Body of pancreas (tissue), 4 donors: ENCODE results near the gene SLC6A15. TPM values are rescaled to one million over a fixed set of nuclear protein-coding genes. Genes with fewer than 3 reads are reported as not detected.

Source experiments
- ATAC-seq: fragments of 150-250 bp; one replicate; pipeline ENCODE4 v1.9.1; 2016
- DNase-seq, 4 donors: peaks; one replicate each; pipeline ENCODE4 v3.0.0-alpha.2; 2019
- H3K27ac ChIP-seq, 4 donors: fragments of 200-600 bp; sonication (generic); 1 replicate in 3 of 4; 2 replicates in 1 of 4; pipeline versions ENCODE4 v1.5.1 to v1.6.1; 2016 to 2019; ENCODE audit warnings: mild to moderate bottlenecking in 1 of 4, mixed read lengths in 1 of 4, moderate library complexity in 1 of 4
- H3K27me3 ChIP-seq, 2 donors: fragments of 200-600 bp; sonication (generic); one replicate each; pipeline ENCODE4 v1.6.0; 2016; ENCODE audit warnings: mild to moderate bottlenecking in 1 of 2
- H3K36me3 ChIP-seq, 2 donors: fragments of 200-600 bp; sonication (generic); replicated peaks in 1 of 2; 2 replicates each; pipeline ENCODE4 v1.5.1; 2016; ENCODE audit warnings: low read depth in 2 of 2; ENCODE audit not compliant: insufficient read depth in 1 of 2
- H3K4me1 ChIP-seq: fragments of 200-600 bp; sonication (generic); one replicate; pipeline ENCODE4 v1.6.0; 2016
- H3K4me3 ChIP-seq, 2 donors: fragments of 200-600 bp; sonication (generic); 1 replicate in 1 of 2; 2 replicates in 1 of 2; pipeline ENCODE4 v1.5.1; 2016 to 2019
- H3K9me3 ChIP-seq, 3 donors: fragments of 200-600 bp; sonication (generic); 1 replicate in 2 of 3; 2 replicates in 1 of 3; pipeline ENCODE4 v1.5.1; 2016
- POLR2A ChIP-seq, 3 donors: fragments of 450-650 bp; IDR thresholded peaks; one replicate each; pipeline ENCODE4 v1.6.1; 2016; ENCODE audit warnings: antibody characterized with exemption in 3 of 3, mild to moderate bottlenecking in 2 of 3
- WGBS, 2 donors: methylation state at CpG; one replicate each; pipeline ENCODE4 v1.1.5; 2017; 5-methylcytosine and 5-hydroxymethylcytosine counted together
- intact Hi-C: fragments of 100-400 bp; cut with DNase I; formaldehyde crosslinking; loops from one replicate; pipeline ENCODE4 v1.15.1; 2023
- total RNA-seq, 2 donors: library from RNA; depleted of rRNA; stranded (reverse); fragments of >200 nt; gene quantifications; one replicate each; pipeline ENCODE4 v1.1.0, GENCODE V29; 2016
- TF ChIP-seq, protein P1 (sequence below), 7 experiments: fragments of 450-650 bp in 4 of 7; fragments of 200-600 bp in 3 of 7; sonication (generic) in 3 of 7; IDR thresholded peaks; one replicate each; pipeline ENCODE4 v1.5.1; 2016 to 2019; ENCODE audit warnings: antibody characterized with exemption in 7 of 7

The SLC6A15 gene
- total RNA-seq, 2 donors from 2014 or later = not detected

DNA sequence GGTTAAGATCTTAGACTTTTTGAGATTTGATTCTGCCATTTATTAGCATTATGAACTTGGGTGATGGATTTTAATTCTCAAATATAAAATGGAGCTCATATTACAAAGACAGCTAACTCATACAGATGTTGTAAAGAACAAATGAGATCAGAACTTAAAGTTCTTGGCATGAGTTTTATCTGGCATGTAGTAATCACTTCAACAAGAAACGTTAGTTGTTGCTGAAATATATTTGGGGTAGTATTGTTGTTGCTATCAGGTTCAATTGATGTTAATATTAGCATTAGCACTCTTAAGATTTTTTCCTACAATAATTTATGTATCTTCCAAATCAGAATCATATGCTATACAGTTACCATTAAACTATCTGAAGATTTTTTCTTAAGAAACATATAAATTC is 71.0 kb downstream of the SLC6A15 start:
- no peak for TF ChIP-seq POLR2A (IDR thresholded peaks at IDR 0.05)
- TF ChIP-seq, protein P1, sequence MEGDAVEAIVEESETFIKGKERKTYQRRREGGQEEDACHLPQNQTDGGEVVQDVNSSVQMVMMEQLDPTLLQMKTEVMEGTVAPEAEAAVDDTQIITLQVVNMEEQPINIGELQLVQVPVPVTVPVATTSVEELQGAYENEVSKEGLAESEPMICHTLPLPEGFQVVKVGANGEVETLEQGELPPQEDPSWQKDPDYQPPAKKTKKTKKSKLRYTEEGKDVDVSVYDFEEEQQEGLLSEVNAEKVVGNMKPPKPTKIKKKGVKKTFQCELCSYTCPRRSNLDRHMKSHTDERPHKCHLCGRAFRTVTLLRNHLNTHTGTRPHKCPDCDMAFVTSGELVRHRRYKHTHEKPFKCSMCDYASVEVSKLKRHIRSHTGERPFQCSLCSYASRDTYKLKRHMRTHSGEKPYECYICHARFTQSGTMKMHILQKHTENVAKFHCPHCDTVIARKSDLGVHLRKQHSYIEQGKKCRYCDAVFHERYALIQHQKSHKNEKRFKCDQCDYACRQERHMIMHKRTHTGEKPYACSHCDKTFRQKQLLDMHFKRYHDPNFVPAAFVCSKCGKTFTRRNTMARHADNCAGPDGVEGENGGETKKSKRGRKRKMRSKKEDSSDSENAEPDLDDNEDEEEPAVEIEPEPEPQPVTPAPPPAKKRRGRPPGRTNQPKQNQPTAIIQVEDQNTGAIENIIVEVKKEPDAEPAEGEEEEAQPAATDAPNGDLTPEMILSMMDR (IDR thresholded peaks at IDR 0.05) = no peak
- ATAC-seq (no peak), DNase-seq (no peak)
- H3K27me3 ChIP-seq = no peaks in the 10 kb centered on the region
- H3K9me3 ChIP-seq = no peaks in the 10 kb centered on the region
- H3K27ac ChIP-seq = no peak overlapping the region
- no peak overlapping the region for H3K4me3 ChIP-seq
- intact Hi-C loops = no loop called here
- H3K36me3 ChIP-seq = no peaks in the 10 kb centered on the region
- no peaks in the 10 kb centered on the region for H3K4me1 ChIP-seq
- WGBS, 2 donors = 7 to 17% methylated on average over 1 of the region's 1 CpG

GRCh38 chr12:84840356-84840755 is 72.2 kb downstream of the SLC6A15 start:
- no peak for TF ChIP-seq POLR2A (IDR thresholded peaks at IDR 0.05)
- TF ChIP-seq, protein P1 (IDR thresholded peaks at IDR 0.05) = no peak
- intact Hi-C loops = no loop called here
- no peak overlapping the region for H3K4me3 ChIP-seq
- no peaks in the 10 kb centered on the region for H3K27me3 ChIP-seq
- H3K9me3 ChIP-seq = no peaks in the 10 kb centered on the region
- ATAC-seq = no peak
- H3K27ac ChIP-seq = no peak overlapping the region
- H3K36me3 ChIP-seq = no peaks in the 10 kb centered on the region
- H3K4me1 ChIP-seq = no peaks in the 10 kb centered on the region
- no peak for DNase-seq

DNA sequence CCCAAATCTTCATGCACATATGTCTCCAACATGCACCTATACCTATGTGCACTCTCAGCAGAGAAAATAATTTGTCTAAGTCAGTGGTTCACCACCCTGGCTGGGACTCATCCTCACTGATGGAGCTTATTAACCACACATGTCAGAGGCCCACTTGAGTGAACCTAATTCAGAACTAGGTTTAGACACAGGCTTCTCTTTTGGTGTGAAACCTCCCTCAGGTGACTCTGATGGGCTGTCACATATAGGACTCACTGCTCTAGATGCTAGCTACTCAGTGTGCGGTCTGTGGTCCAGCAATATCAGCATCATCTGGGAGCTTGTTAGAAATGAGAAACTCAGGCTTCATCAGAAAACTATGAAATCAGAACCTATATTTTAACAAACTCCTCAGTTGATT is 85.7 kb downstream of the SLC6A15 start:
- Histone ChIP-seq H3K27me3 (no peaks in the 10 kb centered on the region), H3K4me1 (no peaks in the 10 kb centered on the region), H3K36me3 (no peaks in the 10 kb centered on the region), H3K4me3 (no peak overlapping the region), H3K27ac (no peak overlapping the region), H3K9me3 (no peaks in the 10 kb centered on the region)
- WGBS, 2 donors = 75 to 100% methylated on average over 1 of the region's 1 CpG
- ATAC-seq = no peak
- intact Hi-C loops = no loop called here
- DNase-seq = no peak
- TF ChIP-seq POLR2A (IDR thresholded peaks at IDR 0.05) = no peak
- TF ChIP-seq, protein P1 (IDR thresholded peaks at IDR 0.05) = no peak

DNA sequence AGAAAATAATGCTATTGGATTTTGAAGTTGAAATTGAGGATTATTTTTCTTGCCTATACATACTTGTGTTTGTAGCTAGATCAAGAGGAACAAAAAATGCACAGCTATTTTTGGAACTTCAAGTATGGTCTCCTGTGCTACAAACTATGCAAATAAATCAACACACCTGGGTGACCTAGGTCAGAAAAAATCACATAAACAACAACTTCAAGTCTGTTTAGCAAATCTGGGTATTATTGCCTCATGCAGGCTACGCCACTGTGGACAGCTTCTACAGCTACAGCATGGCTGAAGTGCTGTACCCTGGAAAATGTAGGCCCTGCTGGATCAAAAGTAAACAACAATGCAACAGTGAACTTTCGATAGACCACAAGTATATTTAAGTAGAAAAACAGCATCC is 87.5 kb downstream of the SLC6A15 start:
- WGBS, 2 donors = 29 to 38% methylated on average over 2 of the region's 2 CpGs
- Histone ChIP-seq H3K36me3 (no peaks in the 10 kb centered on the region), H3K4me1 (no peaks in the 10 kb centered on the region), H3K9me3 (no peaks in the 10 kb centered on the region), H3K4me3 (no peak overlapping the region), H3K27me3 (no peaks in the 10 kb centered on the region), H3K27ac (no peak overlapping the region)
- TF ChIP-seq POLR2A (IDR thresholded peaks at IDR 0.05) = no peak
- TF ChIP-seq, protein P1 (IDR thresholded peaks at IDR 0.05) = no peak
- DNase-seq (no peak), ATAC-seq (no peak)
- intact Hi-C loops = no loop called here

GRCh38 chr12:84822525-84822924 is 90.1 kb downstream of the SLC6A15 start:
- no peak for DNase-seq
- intact Hi-C loops = no loop called here
- no peak overlapping the region for H3K4me3 ChIP-seq
- no peak for ATAC-seq
- no peaks in the 10 kb centered on the region for H3K36me3 ChIP-seq
- H3K27me3 ChIP-seq = no peaks in the 10 kb centered on the region
- TF ChIP-seq, protein P1 (IDR thresholded peaks at IDR 0.05) = no peak
- TF ChIP-seq POLR2A (IDR thresholded peaks at IDR 0.05) = no peak
- H3K27ac ChIP-seq = no peak overlapping the region
- no peaks in the 10 kb centered on the region for H3K9me3 ChIP-seq
- no peaks in the 10 kb centered on the region for H3K4me1 ChIP-seq
- 42 to 70% methylated on average over 2 of the region's 2 CpGs for WGBS, 2 donors
